Cerebellar cortex (tissue), 1 donor: ENCODE measurements around the gene GRK3.
"Not testable (repeated sequence)": the region's sequence is repeated elsewhere in the genome, so short reads cannot be mapped to it uniquely, and the experiment has no call there.

Experiments
- DNase-seq: peaks from one replicate; pipeline ENCODE4 v3.0.0-alpha.2; 2015; ENCODE audit warnings: low spot score

GRK3 gene

DNA sequence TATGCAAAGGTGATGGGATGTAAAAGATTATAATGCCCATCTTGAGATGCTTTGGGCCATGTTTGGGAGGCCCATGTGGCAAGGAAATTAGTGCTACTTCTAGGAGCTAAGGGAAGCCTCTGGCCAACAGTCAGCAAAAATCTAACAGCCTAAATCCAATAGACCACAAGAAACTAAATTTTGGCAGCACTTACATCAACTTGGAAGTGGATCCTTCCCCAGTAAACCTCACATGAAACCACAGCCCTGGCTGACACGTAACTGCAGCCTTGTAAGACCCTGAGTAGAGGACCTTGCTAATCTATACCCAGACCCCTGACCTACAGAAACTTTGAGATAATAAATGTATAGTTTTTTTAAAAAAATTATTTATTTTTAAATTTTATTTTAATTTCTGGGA, 13.1 kb upstream of the GRK3 start:
- DNase-seq: no peak

DNA sequence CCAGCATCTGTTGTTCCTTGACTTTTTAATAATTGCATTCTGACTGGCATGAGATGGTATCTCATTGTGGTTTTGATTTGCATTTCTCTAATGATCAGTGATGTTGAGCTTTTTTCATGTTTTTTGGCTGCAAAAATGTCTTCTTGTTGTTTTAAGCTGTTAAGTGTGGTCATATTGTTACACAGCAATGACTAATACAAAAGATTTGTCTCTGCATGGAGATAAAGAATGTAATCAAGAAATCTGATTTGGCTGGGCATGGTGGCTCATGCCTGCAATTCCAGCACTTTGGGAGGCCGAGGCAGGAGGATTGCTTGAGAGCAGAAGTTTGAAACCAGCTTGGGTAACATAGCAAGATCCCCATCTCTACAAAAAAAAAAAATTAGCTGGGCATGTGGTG, 12.1 kb upstream of the GRK3 start:
- DNase-seq: not testable (repeated sequence)

DNA sequence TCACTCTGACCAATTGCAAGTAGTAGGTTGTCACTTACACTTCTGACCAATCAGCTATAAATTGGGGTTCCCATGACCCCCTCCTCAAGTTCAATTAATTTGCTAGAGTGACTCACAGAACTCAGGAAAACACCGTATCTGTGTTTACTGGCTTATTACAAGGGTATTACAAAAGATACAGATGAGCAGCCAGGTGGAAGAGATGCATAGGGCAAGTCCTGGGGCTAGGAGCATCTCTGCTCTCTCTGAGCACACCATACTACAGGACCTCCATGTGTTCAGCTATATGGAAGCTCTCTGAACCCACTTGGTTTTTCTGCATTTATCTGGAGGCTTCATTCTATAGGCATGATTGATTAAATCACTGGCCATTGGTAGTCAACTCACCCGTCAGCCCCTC, 11.3 kb upstream of the GRK3 start:
- DNase-seq: no peak

DNA sequence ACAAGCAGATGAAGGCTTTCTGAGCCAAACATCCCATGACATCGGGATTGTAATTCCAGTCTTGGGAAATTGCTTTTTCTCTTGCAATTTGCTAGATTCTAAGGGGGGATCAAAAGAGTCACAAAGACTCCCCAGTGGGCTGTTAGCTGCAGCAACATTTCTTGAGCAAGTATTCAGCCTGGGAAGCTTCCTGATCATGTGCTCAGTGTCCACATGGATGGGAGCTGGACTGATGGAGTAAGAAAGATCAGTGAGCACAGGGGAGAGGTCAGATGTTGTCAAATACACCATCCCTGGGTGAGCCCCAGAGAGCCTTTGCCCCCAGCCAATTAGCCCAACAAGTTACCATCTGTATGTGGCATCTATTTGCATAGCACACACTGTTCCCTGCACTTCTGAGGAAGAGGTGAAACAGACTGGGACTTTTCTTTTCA, 10.2 kb upstream of the GRK3 start:
- DNase-seq: no peak

DNA sequence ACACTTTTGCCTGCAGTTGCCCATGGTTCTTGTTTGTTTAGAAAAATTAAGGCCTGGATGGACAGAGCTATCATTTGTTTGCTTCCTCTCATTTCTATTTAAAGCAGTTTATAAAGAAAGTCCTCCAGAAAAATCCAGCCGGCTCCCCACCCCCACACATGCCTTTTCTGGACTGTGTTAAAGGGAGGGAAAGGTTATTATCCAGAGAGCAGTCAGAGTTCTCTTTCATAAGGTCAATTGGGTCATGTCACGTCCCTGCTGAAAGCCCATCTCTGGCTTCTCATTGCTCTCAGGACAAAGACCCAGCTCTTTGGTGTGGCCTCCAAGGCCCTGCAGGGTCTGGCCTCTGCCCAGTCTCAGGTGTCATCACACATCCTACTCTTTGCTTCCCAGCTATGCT, 9.8 kb upstream of the GRK3 start:
- DNase-seq: no peak

DNA sequence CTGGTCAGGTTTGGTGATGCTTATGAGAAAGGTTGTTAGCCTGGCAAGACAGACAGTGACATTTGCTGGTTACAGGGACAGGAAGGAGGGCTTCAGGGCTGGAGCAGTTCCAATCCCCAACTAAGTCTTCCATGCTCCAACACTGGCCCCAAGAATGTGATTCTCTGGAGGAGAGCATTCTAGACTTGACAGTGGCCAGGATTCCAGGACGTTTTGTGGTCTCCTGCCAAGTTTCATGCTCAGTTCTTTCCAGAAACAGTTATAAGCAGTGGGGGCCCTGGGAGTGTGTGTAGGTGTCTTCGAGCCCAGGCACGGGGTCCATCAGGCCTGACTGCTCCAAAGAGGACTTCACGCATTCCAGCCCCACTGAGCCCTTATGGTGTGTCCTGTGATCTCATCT, 8.9 kb upstream of the GRK3 start:
- no peak for DNase-seq

DNA sequence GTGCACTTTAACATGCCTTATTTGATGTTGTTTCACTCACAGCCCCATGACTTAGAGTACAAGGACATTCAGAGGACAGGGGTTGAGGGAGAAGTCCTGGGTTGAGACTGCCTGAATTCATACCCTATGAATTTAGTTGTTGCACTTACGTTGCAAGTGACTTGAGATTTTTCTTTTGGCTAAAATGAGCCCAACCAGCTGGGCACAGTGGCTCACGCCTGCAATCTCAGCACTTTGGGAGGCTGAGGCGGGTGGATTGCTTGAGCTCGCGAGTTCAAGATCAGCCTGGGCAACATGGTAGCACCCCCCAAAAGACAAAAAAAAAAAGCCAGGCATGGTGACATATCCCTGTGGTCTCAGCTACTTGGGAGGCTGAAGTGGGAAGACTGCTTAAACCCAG, 7.3 kb upstream of the GRK3 start:
- DNase-seq: no peak

DNA sequence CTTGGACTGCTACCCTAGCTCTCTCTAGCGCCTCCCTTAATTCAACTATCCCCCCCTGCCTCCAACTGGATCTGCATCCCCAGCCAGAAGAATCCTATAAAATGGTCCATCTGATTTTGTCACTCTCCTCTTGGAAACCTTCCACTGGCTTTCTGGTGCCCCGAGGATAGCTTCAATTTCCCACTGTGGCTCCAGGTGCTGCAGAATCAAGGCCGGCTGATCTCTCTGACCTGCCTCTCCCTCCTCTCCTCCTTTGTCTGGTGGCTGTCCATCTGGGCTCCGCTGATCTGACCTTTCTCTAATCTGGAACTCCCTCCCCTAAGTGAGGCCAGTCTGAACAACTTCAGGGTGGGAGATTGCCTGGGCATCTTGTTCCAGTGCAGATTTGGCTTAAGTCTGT, 6.1 kb upstream of the GRK3 start:
- peak; percentile 52 for DNase-seq

DNA sequence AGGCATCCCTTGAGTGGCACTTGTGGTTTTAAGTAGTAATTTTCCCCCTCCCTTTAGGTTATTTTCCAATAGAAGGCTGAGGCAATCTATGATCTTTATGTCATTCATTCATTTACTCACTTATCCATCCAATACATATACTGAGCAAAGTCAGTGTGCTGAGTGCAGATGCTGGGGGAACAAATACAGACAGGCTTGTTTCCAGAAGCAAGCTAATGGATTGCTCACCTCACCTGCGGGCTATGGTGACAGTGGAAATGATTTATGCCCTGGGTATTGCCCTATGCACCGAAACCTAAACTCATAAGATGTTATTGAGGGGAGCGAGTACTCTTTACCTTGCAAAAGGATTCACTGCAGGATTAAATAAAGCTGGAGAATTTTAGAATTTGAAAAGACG, 4.6 kb upstream of the GRK3 start:
- DNase-seq: not testable (repeated sequence)

DNA sequence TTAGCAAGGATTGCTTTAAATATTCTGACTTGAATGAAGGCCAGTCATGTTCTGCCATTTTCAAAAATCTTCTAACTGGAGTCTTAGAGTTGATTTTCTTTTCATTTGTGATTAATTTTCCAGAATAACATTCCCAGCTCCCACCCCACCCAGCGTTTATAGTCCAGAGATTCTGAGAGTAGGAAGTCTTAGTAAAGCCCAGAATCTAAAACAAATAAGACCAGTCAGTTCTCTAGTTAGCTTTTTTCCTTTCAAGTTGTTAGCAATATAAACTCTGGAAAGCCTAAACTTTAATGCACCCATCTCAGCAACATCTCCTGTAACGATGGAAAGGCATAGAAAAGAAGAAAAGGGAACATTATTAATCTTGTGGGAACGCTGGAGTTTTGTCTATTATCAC, 3.3 kb upstream of the GRK3 start:
- DNase-seq: not testable (repeated sequence)

DNA sequence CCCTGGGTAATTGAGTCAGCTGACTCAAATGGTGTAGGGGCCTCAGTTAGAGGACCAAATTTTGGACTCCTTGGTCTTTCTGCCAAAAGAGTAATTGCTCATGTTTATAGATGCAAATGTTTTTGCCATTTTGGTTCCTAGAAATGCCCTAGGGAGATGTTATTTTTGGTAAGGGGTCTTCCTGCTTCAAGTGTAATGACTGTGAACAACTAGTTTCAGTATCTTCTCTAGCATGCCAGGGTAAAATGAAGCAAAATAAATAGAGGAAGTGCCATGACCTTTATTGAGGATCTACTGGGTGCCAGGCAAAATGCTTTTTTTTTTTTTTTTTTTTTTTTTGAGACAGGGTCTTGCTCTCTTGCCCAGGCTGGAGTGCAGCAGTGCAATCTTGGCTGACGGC, 2.5 kb upstream of the GRK3 start:
- not testable (repeated sequence) for DNase-seq

DNA sequence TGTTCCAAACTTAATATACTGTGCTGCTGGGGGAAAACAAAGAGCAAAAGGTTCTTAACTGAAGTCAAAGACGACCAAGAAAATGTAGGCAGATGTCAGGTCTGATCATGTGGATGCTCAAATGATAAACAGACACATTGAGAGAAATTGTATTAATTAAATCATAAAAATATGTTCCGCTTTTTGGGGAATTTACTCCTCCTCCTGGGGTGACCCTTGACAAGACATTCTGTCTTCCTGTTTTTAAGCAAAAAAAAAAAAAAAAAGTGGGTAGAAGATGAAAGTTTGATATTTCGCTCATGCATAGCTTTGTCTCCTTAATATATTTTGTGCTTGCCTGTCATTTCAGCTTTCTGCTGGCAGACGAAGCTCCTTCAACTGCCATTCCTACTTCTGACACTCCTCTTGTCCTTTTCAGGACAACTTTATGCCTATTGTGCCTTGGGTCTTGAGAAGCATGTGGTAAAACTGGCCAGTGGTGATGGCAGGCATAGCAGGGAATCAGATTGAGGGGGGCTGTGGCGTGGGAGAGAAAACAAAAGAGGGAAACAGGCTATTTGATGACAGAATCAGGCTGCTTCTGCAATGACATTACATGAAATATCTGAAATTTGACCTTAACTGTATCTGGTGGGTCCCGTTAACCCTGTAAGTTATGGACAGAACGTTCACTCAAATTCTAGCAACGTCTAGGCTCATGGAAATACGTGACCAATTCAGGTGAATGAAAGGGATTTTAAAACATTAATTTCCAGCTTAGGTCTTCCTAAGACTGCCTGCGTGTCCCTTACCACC, 1.3 kb upstream of the GRK3 start:
- peak; percentile 21 for DNase-seq

DNA sequence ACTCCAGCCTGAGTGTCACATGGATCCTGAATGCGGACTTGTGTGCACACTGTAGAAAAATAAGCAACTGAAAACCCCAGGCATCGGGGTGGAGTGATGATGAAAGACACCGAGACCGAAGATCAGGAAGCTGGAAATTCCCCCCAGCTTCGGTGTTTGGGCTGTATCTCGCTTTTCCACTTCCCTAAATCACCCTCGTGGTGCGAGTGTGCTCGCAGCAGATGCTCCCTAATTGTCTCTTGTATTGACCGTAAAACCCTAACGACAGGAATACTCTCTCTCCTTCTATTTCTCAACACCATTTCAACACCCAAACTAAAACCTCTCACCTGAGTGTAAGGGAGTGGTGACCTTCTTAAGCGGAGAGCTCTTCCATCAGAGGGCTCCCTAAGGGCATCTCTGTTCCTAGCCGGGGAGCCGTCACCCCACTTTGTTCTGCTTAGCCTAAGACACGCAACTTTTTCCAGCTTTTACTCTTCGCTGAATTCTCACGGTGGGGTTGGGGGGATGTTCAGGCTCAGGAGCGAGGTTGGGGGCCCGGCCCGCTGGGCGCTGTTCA, 635 bp upstream of the GRK3 start:
- DNase-seq: peak; percentile 42

DNA sequence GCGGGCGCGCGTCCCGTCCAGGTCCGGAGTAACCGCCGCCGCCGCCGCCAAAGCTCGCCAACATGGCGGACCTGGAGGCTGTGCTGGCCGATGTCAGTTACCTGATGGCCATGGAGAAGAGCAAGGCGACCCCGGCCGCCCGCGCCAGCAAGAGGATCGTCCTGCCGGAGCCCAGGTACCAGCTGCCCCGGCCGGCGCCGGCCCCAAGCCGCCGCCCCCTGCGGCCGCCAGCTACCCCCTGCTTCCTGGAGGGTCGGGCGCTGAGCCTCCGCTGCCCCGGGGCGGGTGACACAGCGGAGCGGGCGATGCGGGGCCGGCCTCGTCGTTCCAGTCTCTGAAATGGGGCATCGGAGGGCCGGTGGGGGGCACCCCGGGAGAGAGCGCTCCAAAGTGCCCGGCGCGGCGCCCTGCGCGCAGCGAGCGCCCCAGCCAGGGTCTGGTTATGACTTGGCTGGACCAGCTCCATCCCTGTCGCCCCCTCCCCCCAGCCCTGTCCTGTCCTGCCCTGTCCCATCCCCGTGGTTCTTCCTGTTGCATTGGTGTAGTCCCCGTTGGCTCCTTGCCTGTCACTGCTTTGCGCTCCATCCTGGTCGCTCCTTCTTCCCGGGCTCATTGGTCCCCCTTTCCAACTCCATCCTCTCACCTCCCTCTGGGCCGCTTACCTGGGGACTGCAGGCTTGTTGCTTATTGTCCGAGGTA, 653 bp downstream of the GRK3 start:
- peak; percentile 31 for DNase-seq

DNA sequence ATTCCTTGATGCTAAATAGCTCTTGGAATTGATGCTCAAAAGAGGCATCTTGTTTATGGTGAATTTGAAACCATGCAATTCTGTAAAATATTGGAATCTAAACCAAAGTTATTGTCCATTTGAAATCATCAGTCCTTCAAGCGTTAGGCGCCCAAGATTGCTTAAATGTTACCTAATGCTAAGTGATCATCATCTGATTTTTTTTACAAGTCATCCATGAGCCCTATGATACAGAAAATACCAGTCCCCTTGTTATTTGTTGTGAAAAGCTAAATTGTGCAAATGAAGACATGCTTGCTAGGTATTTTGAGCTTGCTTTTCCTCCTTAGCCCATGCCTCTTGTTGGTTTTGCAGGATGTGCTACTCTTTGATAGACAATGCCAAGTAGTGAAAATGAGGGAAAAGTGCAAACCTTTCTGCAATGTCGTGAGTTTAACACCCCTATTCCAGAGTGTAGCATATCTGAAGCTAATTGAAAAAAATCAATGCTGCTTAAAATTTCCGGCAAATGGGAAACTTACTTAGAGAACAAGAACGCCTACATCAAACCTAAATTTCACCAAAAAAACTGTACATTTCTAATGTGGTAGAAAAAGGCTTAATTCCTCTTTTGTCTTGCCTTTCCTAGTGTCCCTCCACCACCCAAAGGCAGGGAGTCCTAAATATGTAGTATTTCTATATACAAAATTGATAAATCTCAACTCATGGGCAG, 1.9 kb downstream of the GRK3 start:
- no peak for DNase-seq

DNA sequence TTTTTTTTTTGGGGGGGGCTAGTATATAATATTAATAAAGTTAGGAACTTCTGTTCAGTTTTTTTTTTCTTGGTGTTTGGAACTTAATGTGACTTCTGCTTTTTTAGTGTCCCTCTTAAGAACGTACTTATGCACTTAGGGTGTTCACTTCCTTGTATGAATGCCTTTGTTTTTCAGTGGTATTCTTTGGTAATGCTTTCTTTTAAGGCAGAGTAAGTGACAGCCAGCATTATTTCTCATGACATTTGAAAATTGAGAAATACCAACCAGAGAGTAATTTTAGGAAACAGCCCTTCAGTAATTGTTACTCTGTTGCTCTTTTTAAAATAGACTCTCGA, 2.4 kb downstream of the GRK3 start:
- no peak for DNase-seq

DNA sequence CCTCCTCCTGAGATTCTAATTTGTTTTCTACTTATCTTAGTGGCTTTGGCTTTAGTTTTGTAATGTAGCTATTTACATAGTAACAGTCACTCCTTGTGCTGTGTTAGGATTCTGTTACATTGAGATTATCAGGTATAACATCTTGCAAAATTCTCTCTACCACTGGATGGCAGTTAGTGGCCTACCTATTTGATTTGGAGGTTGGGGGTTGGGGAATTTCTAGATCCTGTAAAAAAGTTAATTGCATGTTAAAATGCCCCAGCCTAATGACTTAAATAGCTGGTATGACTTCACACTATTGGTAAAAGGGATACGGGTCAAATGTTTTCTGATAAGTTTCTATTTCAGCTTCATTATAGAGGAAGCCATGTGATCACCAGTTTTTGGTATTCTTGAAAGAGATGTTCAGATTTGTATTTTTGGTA, 2.8 kb downstream of the GRK3 start:
- no peak for DNase-seq

DNA sequence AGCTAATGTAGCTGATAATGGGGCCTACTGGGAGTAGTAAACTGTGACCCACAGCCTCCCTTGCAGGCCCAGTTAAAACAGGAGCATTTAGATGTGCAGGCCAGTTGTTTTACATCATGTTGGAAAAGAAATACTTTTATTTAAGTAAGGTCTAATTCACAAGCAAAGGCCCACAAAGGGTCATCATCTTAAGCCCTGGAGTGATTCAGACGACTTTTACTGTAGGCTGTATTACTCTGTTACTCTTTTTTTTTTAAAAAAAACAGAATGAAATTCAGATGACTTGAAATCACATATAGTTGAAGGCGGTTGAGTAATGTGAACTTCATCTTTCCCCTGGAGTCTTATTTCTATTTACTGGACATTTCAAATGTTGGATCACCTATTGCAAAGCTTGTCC, 3.6 kb downstream of the GRK3 start:
- DNase-seq: not testable (repeated sequence)

DNA sequence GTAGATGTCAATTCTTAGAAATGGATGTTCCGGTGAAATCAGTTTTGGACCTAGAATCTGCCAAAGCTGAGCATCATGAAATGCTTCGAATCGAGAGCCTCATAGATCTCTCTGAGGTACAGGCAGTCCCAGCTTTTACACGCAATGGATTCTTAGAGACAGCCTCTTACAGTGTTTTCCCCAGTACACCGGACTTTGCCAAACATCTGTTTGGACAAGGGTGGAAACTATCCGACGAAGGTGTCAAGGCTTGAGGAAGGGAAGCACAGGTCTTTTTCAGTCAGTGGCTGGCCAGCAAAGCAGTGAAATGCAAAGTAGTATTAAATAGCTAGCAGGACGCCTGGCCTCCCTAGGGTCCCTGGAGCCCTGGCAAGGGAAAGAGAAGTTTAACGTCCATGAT, 4.9 kb downstream of the GRK3 start:
- no peak for DNase-seq

DNA sequence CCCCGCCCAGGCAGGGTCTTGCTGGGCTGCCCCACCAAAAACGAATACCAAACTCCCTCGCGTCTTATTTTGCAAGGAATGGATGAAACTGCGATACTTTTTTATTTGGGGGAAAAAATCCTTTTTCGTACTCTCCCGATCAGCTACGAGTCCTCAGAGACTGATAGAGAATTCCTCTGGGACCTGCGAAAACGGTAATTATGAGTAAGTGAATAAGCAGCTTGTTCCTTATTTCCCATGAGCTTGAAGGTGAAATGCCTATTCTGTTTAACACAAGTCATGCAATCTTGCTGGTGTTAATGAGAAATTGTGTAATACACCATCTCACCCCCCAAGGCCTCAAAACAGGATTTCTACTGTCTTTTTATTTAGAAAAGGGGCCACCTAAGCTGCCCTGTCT, 5.5 kb downstream of the GRK3 start:
- no peak for DNase-seq

DNA sequence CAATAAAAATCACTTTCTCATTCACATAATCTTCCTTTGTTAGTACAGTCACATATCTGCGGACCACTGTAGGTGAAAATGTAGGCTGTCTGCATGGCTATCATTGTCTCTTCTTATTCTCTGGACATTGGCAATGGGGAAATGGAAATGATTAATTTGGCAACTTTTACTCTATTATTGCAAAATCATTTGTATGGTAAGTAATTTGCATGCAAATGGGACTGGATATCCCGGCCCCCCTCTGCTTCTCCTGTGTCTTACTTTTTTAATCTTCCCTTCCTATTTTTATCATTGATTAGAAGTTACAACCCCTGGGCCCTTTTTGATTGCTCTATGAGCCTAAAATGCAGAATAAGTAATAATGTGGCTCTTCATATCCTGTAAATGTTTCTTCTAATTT, 6.0 kb downstream of the GRK3 start:
- no peak for DNase-seq

DNA sequence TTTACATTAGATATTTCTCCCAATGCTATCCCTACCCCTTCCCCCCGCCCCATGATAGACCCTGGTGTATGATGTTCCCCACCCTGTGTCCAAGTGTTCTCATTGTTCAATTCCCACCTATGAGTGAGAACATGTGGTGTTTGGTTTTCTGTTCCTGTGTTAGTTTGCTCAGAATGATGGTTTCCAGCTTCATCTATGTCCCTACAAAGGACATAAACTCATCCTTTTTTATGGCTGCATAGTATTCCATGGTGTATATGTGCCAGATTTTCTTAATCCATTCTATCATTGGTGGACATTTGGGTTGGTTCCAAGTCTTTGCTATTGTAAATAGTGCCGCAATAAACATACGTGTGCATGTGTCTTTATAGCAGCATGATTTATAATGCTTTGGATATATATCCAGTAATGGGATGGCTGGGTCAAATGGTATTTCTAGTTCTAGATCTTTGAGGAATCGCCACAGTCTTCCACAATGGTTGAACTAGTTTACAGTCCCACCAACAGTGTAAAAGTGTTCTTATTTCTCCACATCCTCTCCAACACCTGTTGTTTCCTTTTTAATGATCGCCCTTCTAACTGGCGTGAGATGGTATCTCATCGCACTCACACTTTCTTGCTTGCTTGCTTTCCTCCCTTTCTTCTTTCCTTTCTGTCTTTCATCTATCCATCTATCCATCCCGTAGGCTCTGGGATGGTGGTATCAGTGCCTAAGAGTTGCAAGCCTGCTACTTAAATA, 7.7 kb downstream of the GRK3 start:
- DNase-seq: not testable (repeated sequence)
